ENCODE measurements around the gene HOXB4. TPM values are rescaled to one million over a fixed set of nuclear protein-coding genes. Genes with fewer than 3 reads are reported as not detected.

HOXB4 gene
- total and polyA plus RNA-seq, 10 of the 15 experiments (the other 5 are each of a cell fraction or from before 2014, with no cell fraction given) = 0.35 to 5.8 (median 3.0) TPM

- in situ Hi-C loops (cut with MboI) = no loop called here
- no peak for TF ChIP-seq BCL3 (IDR thresholded peaks at IDR 0.05; ENCODE audit: borderline replicate concordance, insufficient read depth, low read depth, low read length, poor library complexity, severe bottlenecking)
- TF ChIP-seq ATF7 (IDR thresholded peaks at IDR 0.05; ENCODE audit: low read depth) = no peak
- TF ChIP-seq GATAD2B (conservative IDR thresholded peaks at IDR 0.05; ENCODE audit: low read depth) = no peak
- TF ChIP-seq MLLT1 (IDR thresholded peaks at IDR 0.05) = no peak
- no peak for TF ChIP-seq CBX3 (IDR thresholded peaks at IDR 0.05; ENCODE audit: borderline replicate concordance, low read depth)
- TF ChIP-seq ATF3 (IDR thresholded peaks at IDR 0.05; ENCODE audit: borderline replicate concordance, extremely low read depth, low read depth, low read length) = no peak
- TF ChIP-seq STAT1 (conservative IDR thresholded peaks at IDR 0.05) = no peak
- no peak for TF ChIP-seq ZZZ3 (IDR thresholded peaks at IDR 0.05; ENCODE audit: control insufficient read depth, insufficient read length, low read depth)
- no peak for TF ChIP-seq EZH2 (IDR thresholded peaks at IDR 0.05; ENCODE audit: borderline replicate concordance, control insufficient read depth, low read depth, low read length)
- no peak for TF ChIP-seq RAD21 (IDR thresholded peaks at IDR 0.05; ENCODE audit: insufficient read depth, low read depth, low read length)
- no peak for TF ChIP-seq CBX5 (IDR thresholded peaks at IDR 0.05; ENCODE audit: low read depth)
- no peak for TF ChIP-seq ZBTB4 (CRISPR knock-in tag; IDR thresholded peaks at IDR 0.05)
- no peak for TF ChIP-seq MTA2 (IDR thresholded peaks at IDR 0.05; ENCODE audit: low read depth)
- no peak for TF ChIP-seq ZSCAN29 (IDR thresholded peaks at IDR 0.05)
- TF ChIP-seq DPF2 (IDR thresholded peaks at IDR 0.05) = no peak
- no peak for TF ChIP-seq PAX8 (IDR thresholded peaks at IDR 0.05)
- no TSS peak for BruUV-seq (replicated peaks)
- intact Hi-C loops (cut with micrococcal nuclease; ENCODE audit: unreplicated experiment) = no loop called here
- H3K27me3 ChIP-seq (replicated peaks in 1 of 2; ENCODE audit: control insufficient read depth in 2 of 2, insufficient read depth in 2 of 2, low read length in 1 of 2) = peaks cover 8 to 14% of the 10 kb centered on the region in 2 experiments; a peak in 3 of 4 replicates
- RAD21 ChIA-PET (ENCODE audit: unreplicated experiment) = no interaction called here
- peak overlapping the region; percentile 96 for H2AFZ ChIP-seq (ENCODE audit: control insufficient read depth, low read depth, low read length)
- FAIRE-seq (no peak), DNase-seq (ENCODE audit: low read depth, low spot score) (no peak), ATAC-seq (peak; percentile 41)
- peak overlapping the region; percentile 91 for H3K4me2 ChIP-seq (ENCODE audit: control insufficient read depth, insufficient read depth)
- no peaks in the 10 kb centered on the region for H3K9me3 ChIP-seq (replicated peaks; ENCODE audit: control insufficient read depth, insufficient read depth, low read length)
- H3K4me1 ChIP-seq (ENCODE audit: control insufficient read depth, insufficient read depth, low read length) = peaks cover 11% of the 10 kb centered on the region
- H4K20me1 ChIP-seq (ENCODE audit: control insufficient read depth, insufficient read depth) = no peaks in the 10 kb centered on the region
- POLR2A ChIA-PET = no interaction called here
- WGBS (ENCODE audit: insufficient coverage, insufficient replicate concordance, low lambda C conversion rate, missing lambda C conversion rate) = 2% methylated on average over 17 of the region's 22 CpGs
- no peaks in the 10 kb centered on the region; a peak in 1 of 4 replicates for H3K36me3 ChIP-seq (ENCODE audit: control insufficient read depth in 2 of 2, insufficient read depth in 2 of 2, low read length in 1 of 2)
- peak overlapping the region; percentile 86 for H3K4me3 ChIP-seq
- CTCF ChIA-PET = no interaction called here
- no peaks in the 10 kb centered on the region for H3K79me2 ChIP-seq (ENCODE audit: control insufficient read depth, insufficient read depth, low read length)
- peak overlapping the region; percentile 76 for H3K9ac ChIP-seq (ENCODE audit: control insufficient read depth, insufficient read depth, low read length)
- peak overlapping the region; percentile 1; the same call in 1 of the 2 replicates for H3K27ac ChIP-seq (ENCODE audit: control insufficient read depth, insufficient read depth)
- SMC1A ChIA-PET (ENCODE audit: uncharacterized antibody, unreplicated experiment) = no interaction called here
Observed at GRCh38 chr17:48611213-48611612, 33.1 kb upstream of the HOXB4 start.

Measured in GM12878 (cell line).